Measurements from ENCODE around the gene RBMXL2. TPM values are rescaled to one million over a fixed set of nuclear protein-coding genes. Genes with fewer than 3 reads are reported as not detected.

RBMXL2 gene
- total RNA-seq = not detected

DNA sequence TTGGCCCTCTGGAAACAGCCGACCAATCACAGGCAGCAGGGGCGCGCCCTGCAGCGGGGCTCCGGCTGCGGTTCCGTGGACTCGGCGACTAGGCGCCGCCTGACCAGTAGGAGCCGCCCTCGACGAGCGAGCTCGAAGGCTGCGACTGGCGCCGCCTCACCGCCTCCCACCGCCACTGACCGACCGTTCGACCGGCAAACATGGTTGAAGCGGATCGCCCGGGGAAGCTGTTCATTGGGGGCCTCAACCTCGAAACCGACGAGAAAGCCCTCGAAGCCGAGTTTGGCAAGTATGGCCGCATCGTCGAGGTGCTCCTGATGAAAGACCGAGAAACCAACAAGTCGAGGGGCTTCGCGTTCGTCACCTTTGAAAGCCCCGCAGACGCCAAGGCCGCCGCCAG, at the start of gene RBMXL2:
TSS of gene RBMXL2 (plus strand) at position 78 of the 400 bp plus-strand sequence. CDS start at position 201, 123 bp downstream.
- Mint-ChIP-seq H3K36me3 (ENCODE audit: low read depth) (no peaks in the 10 kb centered on the region), H3K4me3 (no peak within 1 kb of the TSS)
- CTCF ChIA-PET = no interaction called here

DNA sequence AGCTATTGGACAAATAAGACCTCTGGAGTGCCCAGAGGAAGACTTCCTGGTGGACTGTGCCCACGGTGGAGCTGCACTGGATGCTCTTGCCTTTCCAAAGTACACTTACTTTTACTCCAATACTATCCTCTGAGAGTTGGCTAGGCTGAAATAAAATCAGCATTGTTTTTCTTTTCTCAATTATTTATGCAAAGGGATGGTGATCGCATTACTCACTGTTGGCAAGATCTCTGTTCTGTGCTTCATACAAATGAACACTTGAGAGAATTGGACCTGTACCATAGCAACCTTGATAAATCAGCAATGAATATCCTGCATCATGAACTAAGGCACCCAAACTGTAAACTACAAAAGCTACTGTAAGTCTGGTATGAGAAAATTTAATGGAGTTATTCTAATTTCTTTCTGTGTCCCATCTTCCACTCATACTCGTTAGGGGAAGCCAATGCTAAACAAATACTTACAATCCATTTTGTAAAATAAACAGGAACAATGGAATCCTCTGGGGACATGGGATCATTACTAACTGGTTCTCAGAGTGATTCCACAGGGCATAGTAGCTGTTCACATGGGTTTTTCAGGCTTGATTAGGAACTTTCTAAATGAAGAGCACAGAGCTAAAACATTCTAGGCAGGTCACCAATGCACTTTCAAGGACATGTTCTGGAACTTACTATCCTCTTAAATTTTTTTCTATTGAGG, 42.2 kb upstream of the RBMXL2 start:
- Mint-ChIP-seq H3K27me3 (ENCODE audit: low read depth) (peaks cover 11% of the 10 kb centered on the region), H3K4me1 (ENCODE audit: low read depth) (no peaks in the 10 kb centered on the region), H3K4me3 (no peak overlapping the region), H3K36me3 (ENCODE audit: low read depth) (no peaks in the 10 kb centered on the region), H3K27ac (no peak overlapping the region), H3K9me3 (no peaks in the 10 kb centered on the region)
- CTCF ChIA-PET = no interaction called here
- intact Hi-C loops (cut with micrococcal nuclease) = no loop called here
- DNase-seq = no peak

More for the DNA sequence above, at the start of gene RBMXL2:
- H3K27me3 Mint-ChIP-seq (ENCODE audit: low read depth) = peaks cover 3% of the 10 kb centered on the region
- no peaks in the 10 kb centered on the region for H3K4me1 Mint-ChIP-seq (ENCODE audit: low read depth)
- H3K9me3 Mint-ChIP-seq = no peaks in the 10 kb centered on the region
- no peak within 1 kb of the TSS for H3K27ac Mint-ChIP-seq
- intact Hi-C loops (cut with micrococcal nuclease) = no loop called here
- DNase-seq = no peak

DNA sequence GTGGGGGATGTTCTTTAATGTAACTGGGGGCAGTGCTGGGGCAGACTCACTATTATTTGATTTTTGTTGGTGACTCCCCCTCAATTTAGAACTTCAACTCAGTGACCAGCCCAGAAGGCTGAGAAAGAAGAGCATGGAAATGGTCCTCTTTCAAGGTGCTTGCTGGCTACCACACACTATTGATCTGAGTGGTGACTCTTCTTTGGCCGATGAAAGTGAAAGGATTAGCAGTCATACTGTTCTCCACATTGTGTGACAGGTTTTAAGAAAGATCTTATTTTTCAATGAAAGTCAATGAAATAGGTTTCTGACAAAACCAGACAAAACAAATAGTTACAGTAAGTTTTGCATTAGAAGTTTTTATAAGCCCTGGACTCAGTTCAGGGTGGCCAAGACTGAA, 38.6 kb upstream of the RBMXL2 start:
- Mint-ChIP-seq H3K4me1 (ENCODE audit: low read depth) (no peaks in the 10 kb centered on the region), H3K27ac (no peak overlapping the region), H3K27me3 (ENCODE audit: low read depth) (peaks cover 11% of the 10 kb centered on the region), H3K4me3 (no peak overlapping the region), H3K36me3 (ENCODE audit: low read depth) (no peaks in the 10 kb centered on the region), H3K9me3 (no peaks in the 10 kb centered on the region)
- DNase-seq = no peak
- intact Hi-C loops (cut with micrococcal nuclease) = no loop called here
- CTCF ChIA-PET = no interaction called here

DNA sequence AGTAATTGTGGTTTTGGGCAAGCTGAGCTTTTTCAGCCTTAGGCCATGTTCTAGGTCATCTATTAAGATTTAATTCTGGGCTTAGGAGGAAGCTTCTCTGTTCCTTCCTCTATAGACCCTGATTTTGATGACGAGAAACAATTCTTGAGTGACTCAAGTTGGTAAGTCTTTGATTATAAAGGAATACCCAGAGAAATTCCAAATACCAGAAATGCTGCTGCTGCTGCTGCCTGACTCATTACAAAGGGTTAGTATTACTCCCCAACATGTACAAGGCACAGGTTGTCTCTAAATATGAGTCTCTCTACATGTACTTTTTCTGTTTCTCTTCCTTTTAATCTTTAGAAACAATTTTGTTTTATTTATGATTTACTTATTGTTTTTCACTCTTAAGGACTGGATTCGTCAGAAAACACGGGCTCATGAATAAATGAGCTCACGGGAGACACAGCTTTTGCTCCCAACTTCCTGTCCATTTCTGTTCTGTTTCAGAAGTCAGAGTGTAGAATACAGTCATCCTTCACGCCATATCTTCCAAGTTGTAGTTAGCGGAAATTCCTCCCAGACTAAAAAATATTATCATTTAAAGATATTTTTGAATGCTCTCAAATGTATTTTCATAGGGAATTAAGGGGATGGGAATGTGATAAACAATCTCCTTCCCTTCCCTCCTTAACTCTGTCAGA, 31.8 kb upstream of the RBMXL2 start:
- Mint-ChIP-seq H3K4me3 (no peak overlapping the region), H3K4me1 (ENCODE audit: low read depth) (no peaks in the 10 kb centered on the region), H3K27me3 (ENCODE audit: low read depth) (no peaks in the 10 kb centered on the region), H3K9me3 (no peaks in the 10 kb centered on the region), H3K27ac (no peak overlapping the region), H3K36me3 (ENCODE audit: low read depth) (no peaks in the 10 kb centered on the region)
- DNase-seq = no peak
- intact Hi-C loops (cut with micrococcal nuclease) = no loop called here
- CTCF ChIA-PET = no interaction called here

GRCh38 chr11:7057641-7058040, 31.2 kb upstream of the RBMXL2 start:
- intact Hi-C loops (cut with micrococcal nuclease) = no loop called here
- H3K4me3 Mint-ChIP-seq = no peak overlapping the region
- no peaks in the 10 kb centered on the region for H3K36me3 Mint-ChIP-seq (ENCODE audit: low read depth)
- H3K27ac Mint-ChIP-seq = no peak overlapping the region
- H3K27me3 Mint-ChIP-seq (ENCODE audit: low read depth) = peaks cover 2% of the 10 kb centered on the region
- CTCF ChIA-PET = no interaction called here
- no peaks in the 10 kb centered on the region for H3K9me3 Mint-ChIP-seq
- no peaks in the 10 kb centered on the region for H3K4me1 Mint-ChIP-seq (ENCODE audit: low read depth)
- no peak for DNase-seq

- Mint-ChIP-seq H3K4me1 (ENCODE audit: low read depth) (no peaks in the 10 kb centered on the region), H3K27ac (no peak overlapping the region), H3K9me3 (no peaks in the 10 kb centered on the region), H3K4me3 (no peak overlapping the region), H3K36me3 (ENCODE audit: low read depth) (no peaks in the 10 kb centered on the region), H3K27me3 (ENCODE audit: low read depth) (peaks cover 2% of the 10 kb centered on the region)
- DNase-seq = no peak
- CTCF ChIA-PET = interaction anchor here (0.5 to 0.7 kb wide), 2 partner anchors 9 to 36 kb away, joined by 3 to 4 read pairs; no protein-coding TSS in a partner anchor
- intact Hi-C loops (cut with micrococcal nuclease) = no loop called here
Observed at GRCh38 chr11:7060868-7061267, 27.9 kb upstream of the RBMXL2 start.

- peaks cover 5% of the 10 kb centered on the region for H3K27me3 Mint-ChIP-seq (ENCODE audit: low read depth)
- no peak overlapping the region for H3K4me3 Mint-ChIP-seq
- intact Hi-C loops (cut with micrococcal nuclease) = no loop called here
- peaks cover 2% of the 10 kb centered on the region for H3K9me3 Mint-ChIP-seq
- no peaks in the 10 kb centered on the region for H3K4me1 Mint-ChIP-seq (ENCODE audit: low read depth)
- CTCF ChIA-PET = interaction anchor here (0.6 kb wide), 1 partner anchor 10 kb away, joined by 3 read pairs; no protein-coding TSS in a partner anchor
- DNase-seq = no peak
- no peak overlapping the region for H3K27ac Mint-ChIP-seq
- H3K36me3 Mint-ChIP-seq (ENCODE audit: low read depth) = no peaks in the 10 kb centered on the region
Observed at GRCh38 chr11:7062534-7062933, 26.3 kb upstream of the RBMXL2 start.

DNA sequence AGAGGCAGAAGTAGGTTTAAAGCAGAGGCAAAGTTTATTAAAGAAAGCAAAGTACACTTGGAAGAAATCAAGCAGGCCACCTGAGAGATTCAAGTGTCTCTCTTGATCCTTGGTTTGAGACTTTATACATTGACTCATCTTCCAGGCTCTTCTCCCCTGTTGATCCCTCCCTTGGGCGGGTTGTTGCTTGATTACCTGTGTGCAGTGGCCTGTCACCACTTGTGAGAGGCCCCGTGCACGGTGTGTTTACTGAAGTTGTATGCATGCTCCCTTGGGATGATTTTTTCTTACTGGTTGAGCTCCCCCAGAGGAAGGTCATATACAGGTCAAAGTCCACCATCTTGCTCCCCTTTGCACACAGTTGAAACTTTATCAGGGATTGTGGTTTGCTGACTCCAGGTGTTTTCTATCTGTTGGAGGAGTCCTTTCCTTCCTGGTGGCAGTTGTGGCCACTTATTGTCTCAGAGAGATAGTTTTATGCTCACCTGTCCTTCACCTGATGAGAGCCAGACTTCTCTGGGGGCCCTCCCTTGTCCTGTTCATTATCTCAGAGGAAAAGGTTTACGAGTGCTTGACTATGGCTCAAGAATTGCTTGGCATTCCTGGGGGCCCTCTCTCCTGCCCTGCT, 16.3 kb upstream of the RBMXL2 start:
- no peak overlapping the region for H3K4me3 Mint-ChIP-seq
- CTCF ChIA-PET = no interaction called here
- H3K4me1 Mint-ChIP-seq (ENCODE audit: low read depth) = no peaks in the 10 kb centered on the region
- intact Hi-C loops (cut with micrococcal nuclease) = no loop called here
- peaks cover 9% of the 10 kb centered on the region for H3K27me3 Mint-ChIP-seq (ENCODE audit: low read depth)
- no peaks in the 10 kb centered on the region for H3K36me3 Mint-ChIP-seq (ENCODE audit: low read depth)
- DNase-seq = no peak
- H3K9me3 Mint-ChIP-seq = no peaks in the 10 kb centered on the region
- H3K27ac Mint-ChIP-seq = no peak overlapping the region

DNA sequence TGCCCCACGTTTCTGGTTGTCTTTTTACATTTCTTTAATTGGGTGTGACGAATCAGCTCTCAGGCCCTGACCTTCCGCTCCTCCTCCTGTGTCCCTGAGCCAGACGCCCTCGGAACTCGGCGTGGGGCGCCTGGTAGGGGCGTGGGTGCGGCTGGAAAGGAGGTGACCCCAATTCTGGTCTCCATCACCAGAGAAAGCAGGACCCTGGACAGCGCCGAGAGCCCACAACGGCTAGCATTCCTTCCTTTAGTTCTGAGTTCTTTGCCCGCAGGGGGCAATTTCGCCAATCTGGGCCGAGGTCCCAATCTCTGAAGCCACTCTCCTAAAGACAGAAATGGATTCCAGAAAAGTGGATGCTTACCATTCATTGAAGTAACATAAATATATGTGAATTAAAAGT, 11.7 kb upstream of the RBMXL2 start:
- Mint-ChIP-seq H3K27me3 (ENCODE audit: low read depth) (peaks cover 6% of the 10 kb centered on the region), H3K4me3 (no peak overlapping the region), H3K4me1 (ENCODE audit: low read depth) (no peaks in the 10 kb centered on the region), H3K27ac (no peak overlapping the region), H3K9me3 (peaks cover 8% of the 10 kb centered on the region), H3K36me3 (ENCODE audit: low read depth) (no peaks in the 10 kb centered on the region)
- DNase-seq = no peak
- CTCF ChIA-PET = no interaction called here
- intact Hi-C loops (cut with micrococcal nuclease) = no loop called here

DNA sequence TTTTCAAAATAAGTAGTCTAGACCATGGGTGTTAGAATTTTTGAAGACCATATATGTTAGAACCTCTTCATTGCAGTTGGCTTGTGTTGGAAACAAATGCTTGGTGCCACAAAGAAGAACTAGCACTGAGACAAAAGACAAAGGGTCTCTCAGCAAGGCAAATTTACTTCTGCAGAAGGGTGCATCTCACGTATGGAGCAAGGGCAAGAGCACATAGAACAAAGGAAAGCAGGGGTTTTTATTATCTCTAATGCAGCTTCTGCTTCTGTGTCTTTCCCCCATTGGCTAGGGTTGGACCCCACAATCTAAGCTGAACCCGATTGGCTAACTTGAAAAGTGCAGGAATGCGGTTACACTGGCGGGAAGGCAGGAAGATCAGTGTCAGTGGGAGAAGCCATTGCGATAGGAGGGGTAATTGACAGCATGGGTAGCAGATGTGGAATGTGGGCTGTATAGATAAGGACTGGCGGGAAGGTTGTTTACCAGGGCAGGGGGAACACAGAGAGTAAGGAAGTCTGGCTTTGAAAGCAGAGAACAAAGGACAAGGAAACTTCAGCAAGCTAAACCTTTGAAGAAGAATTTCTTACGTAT, 9.2 kb upstream of the RBMXL2 start:
- Mint-ChIP-seq H3K27ac (no peak overlapping the region), H3K4me1 (ENCODE audit: low read depth) (no peaks in the 10 kb centered on the region), H3K27me3 (ENCODE audit: low read depth) (peaks cover 6% of the 10 kb centered on the region), H3K4me3 (no peak overlapping the region), H3K9me3 (peaks cover 8% of the 10 kb centered on the region), H3K36me3 (ENCODE audit: low read depth) (no peaks in the 10 kb centered on the region)
- no peak for DNase-seq
- intact Hi-C loops (cut with micrococcal nuclease) = no loop called here
- CTCF ChIA-PET = no interaction called here

GRCh38 chr11:7080900-7081299, 7.9 kb upstream of the RBMXL2 start:
- Mint-ChIP-seq H3K4me3 (no peak overlapping the region), H3K4me1 (ENCODE audit: low read depth) (no peaks in the 10 kb centered on the region), H3K36me3 (ENCODE audit: low read depth) (no peaks in the 10 kb centered on the region), H3K9me3 (peaks cover 8% of the 10 kb centered on the region), H3K27me3 (ENCODE audit: low read depth) (peaks cover 6% of the 10 kb centered on the region), H3K27ac (no peak overlapping the region)
- no peak for DNase-seq
- CTCF ChIA-PET = no interaction called here
- intact Hi-C loops (cut with micrococcal nuclease) = no loop called here

DNA sequence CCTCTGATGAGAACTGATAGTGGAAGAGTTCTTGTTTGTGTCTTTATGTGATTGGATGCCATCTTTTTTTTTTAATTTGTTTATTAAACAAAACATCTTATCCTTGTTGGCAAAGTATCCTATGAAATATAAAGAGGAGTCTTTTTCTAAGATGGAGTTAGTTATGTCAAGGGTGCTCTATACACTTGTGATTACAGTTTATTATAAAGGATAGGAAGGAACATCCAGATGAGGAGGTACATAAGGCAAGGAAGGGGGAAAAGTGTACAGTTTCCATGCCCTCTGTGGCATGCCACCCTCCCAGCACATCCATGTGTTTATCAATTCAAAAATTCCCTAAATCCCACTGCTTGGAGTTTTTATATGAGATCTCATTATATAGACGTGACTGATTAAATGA, 7.4 kb upstream of the RBMXL2 start:
- intact Hi-C loops (cut with micrococcal nuclease) = no loop called here
- no peak for DNase-seq
- H3K4me1 Mint-ChIP-seq (ENCODE audit: low read depth) = no peaks in the 10 kb centered on the region
- no peaks in the 10 kb centered on the region for H3K36me3 Mint-ChIP-seq (ENCODE audit: low read depth)
- peaks cover 8% of the 10 kb centered on the region for H3K9me3 Mint-ChIP-seq
- peaks cover 5% of the 10 kb centered on the region for H3K27me3 Mint-ChIP-seq (ENCODE audit: low read depth)
- no peak overlapping the region for H3K4me3 Mint-ChIP-seq
- no peak overlapping the region for H3K27ac Mint-ChIP-seq
- CTCF ChIA-PET = no interaction called here

Data from activated naive CD4-positive, alpha-beta T cell treated with anti-CD3 and anti-CD28 coated beads for 36 hours (primary cell).